Measurements from ENCODE around the gene HUS1B.

Gene HUS1B

DNA sequence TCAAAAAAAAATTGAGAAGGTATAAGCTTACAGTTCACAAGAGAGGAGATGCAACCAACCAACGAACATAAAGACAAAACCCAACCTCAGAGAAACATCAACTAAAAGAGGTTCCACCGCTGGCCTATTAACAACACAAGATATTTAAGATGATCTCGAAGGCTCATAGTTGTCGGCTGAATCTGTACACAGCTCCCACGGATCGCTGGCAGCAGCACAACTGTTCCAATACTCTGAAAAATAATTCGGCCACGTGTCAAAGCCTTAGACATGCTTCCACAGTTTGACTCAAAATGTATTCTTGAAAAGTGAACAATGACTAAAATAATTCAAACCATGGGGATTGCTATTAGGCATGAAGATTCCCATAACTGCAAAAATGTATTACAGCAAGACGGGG, 22.4 kb upstream of the HUS1B start:
- TF ChIP-seq CTCF (IDR thresholded peaks at IDR 0.05; ENCODE audit: extremely low read depth, insufficient read depth, missing control alignments), result no peak
- no peak for DNase-seq (ENCODE audit: low spot score)
- in situ Hi-C loops (cut with MboI; ENCODE audit: low pct_unique_long_range_greater_than_20kb, low sequenced_read_pairs, unreplicated experiment), result no loop called here

DNA sequence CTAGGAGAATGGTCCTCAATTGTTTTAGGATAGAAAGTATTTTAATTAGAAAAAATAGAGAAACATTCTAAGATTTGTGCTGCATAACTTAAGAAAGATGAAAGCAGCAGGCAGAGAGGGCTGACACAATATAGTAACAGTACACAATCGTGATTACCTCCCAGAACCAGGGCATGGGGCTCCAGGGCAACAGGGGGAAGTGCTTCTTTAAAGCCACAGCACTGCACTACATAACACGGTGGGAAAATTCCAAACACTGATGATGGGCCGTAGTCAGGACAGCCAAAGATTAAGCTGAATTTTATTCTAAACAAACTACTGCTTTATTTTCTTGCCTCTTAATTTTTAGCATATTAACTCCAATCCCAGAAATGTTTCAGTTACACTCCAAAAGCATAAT, 21.6 kb upstream of the HUS1B start:
- DNase-seq (ENCODE audit: low spot score), result no peak
- in situ Hi-C loops (cut with MboI; ENCODE audit: low pct_unique_long_range_greater_than_20kb, low sequenced_read_pairs, unreplicated experiment), result no loop called here
- no peak for TF ChIP-seq CTCF (IDR thresholded peaks at IDR 0.05; ENCODE audit: extremely low read depth, insufficient read depth, missing control alignments)

- in situ Hi-C loops (cut with MboI; ENCODE audit: low pct_unique_long_range_greater_than_20kb, low sequenced_read_pairs, unreplicated experiment), result no loop called here
- TF ChIP-seq CTCF (IDR thresholded peaks at IDR 0.05; ENCODE audit: extremely low read depth, insufficient read depth, missing control alignments), result no peak
- no peak for DNase-seq (ENCODE audit: low spot score)
Measured at GRCh38 chr6:677919-678318, 21.0 kb upstream of the HUS1B start.

DNA sequence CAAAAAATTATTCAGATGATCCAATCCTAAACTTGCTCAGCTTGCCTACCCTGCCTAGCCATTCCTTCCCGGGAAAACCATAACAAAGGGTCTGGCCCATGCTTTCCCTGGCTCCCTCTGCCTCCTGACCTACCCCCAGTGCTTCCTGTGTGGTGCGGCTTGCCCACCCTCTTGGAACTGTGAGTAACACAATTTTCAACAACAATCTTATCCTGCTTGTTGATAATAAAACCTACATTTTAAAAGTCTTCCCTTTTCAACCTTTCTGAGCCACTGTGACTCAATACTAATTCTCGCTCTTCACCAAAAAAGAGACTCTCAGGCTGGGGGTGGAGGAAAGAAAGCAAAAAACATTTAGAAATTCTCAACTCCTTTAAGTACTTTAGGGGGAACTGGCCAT, 18.1 kb upstream of the HUS1B start:
- in situ Hi-C loops (cut with MboI; ENCODE audit: low pct_unique_long_range_greater_than_20kb, low sequenced_read_pairs, unreplicated experiment), result no loop called here
- no peak for DNase-seq (ENCODE audit: low spot score)
- no peak for TF ChIP-seq CTCF (IDR thresholded peaks at IDR 0.05; ENCODE audit: extremely low read depth, insufficient read depth, missing control alignments)

GRCh38 chr6:674406-674805, 17.5 kb upstream of the HUS1B start:
- no peak for DNase-seq (ENCODE audit: low spot score)
- TF ChIP-seq CTCF (IDR thresholded peaks at IDR 0.05; ENCODE audit: extremely low read depth, insufficient read depth, missing control alignments), result no peak
- in situ Hi-C loops (cut with MboI; ENCODE audit: low pct_unique_long_range_greater_than_20kb, low sequenced_read_pairs, unreplicated experiment), result no loop called here

DNA sequence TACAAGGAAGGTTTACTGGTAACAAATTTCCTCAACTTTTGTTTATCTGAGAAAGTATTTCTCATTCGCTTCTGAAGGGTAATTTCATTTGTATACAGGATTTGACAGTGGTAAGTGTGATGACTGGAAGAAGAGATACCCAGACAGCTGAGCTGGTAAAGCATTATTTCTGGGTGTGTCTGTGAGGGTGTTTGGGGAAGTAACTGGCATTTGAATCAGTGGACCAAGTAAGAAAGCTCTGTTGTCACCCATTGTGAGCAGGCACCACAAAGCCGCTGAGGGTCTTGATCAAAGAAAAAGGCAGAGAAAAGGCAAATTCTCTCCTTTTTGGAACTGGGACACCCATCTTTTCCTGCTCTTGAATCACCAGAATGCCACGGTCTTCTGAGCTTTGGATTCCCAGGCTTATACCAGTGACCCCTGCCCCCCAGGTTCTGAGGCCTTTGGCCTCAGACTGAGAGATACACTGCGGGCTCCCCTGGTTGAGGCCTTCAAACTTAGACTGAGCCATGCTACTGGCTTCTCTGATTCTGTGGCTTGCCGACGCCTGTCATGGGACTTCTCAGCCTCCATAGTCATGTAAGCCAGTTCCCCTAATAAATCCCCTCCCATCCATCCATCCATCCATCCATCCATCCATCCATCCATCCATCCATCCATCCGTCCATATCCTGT, 10.5 kb upstream of the HUS1B start:
- no peak for DNase-seq (ENCODE audit: low spot score)
- in situ Hi-C loops (cut with MboI; ENCODE audit: low pct_unique_long_range_greater_than_20kb, low sequenced_read_pairs, unreplicated experiment), result no loop called here
- no peak for TF ChIP-seq CTCF (IDR thresholded peaks at IDR 0.05; ENCODE audit: extremely low read depth, insufficient read depth, missing control alignments)
